Activated B cell treated with CpG ODN at 0.5 μM for 24 hours (primary cell): ENCODE measurements around the gene MAML3. TPM values are rescaled to one million over a fixed set of nuclear protein-coding genes. Genes with fewer than 3 reads are reported as not detected.

ENCODE experiments used
- ATAC-seq: fragments of 200-7000 bp; cut with Tn5 transposase; one replicate; pipeline ENCODE4 v1.10.0; 2021; ENCODE audit warnings: low read depth, mild to moderate bottlenecking, moderate library complexity
- CTCF ChIA-PET: fragments of 350-600 bp; sonication (Branson Sonifier 250); formaldehyde crosslinking; loops from one replicate; lab custom pipeline; 2021; ENCODE audit warnings: antibody characterized with exemption; lab: Charles Lee
- POLR2A ChIA-PET: fragments of 350-600 bp; sonication (Branson Sonifier 250); formaldehyde crosslinking; loops from one replicate; lab custom pipeline; 2021; ENCODE audit warnings: antibody characterized with exemption; lab: Charles Lee
- DNase-seq: peaks from one replicate; pipeline ENCODE4 v3.0.0; 2022
- H3K27ac Mint-ChIP-seq: one replicate; pipeline ENCODE4 v1.8.0; 2020; ENCODE audit warnings: mixed read lengths
- H3K27me3 Mint-ChIP-seq: one replicate; pipeline ENCODE4 v1.8.0; 2021; ENCODE audit warnings: mixed read lengths
- H3K36me3 Mint-ChIP-seq: one replicate; pipeline ENCODE4 v1.8.0; 2021; ENCODE audit warnings: low read depth, mixed read lengths
- H3K4me1 Mint-ChIP-seq: one replicate; pipeline ENCODE4 v1.8.0; 2021; ENCODE audit warnings: mixed read lengths
- H3K4me3 Mint-ChIP-seq: one replicate; pipeline ENCODE4 v1.8.0; 2020; ENCODE audit warnings: mild to moderate bottlenecking, mixed read lengths
- H3K9me3 Mint-ChIP-seq: one replicate; pipeline ENCODE4 v1.8.0; 2020; ENCODE audit warnings: mixed read lengths
- CTCF ChIP-seq: fragments of 200-600 bp; IDR thresholded peaks from one replicate; pipeline ENCODE4 v1.8.0; 2022; ENCODE audit warnings: antibody characterized with exemption, mild to moderate bottlenecking
- intact Hi-C: fragments of 100-400 bp; cut with micrococcal nuclease; formaldehyde crosslinking; loops from one replicate; pipeline ENCODE4 v1.15.1; 2024
- total RNA-seq: library from RNA; stranded (reverse); gene quantifications from 2 replicates; pipeline ENCODE4 v1.2.3, GENCODE V29; 2022

MAML3 gene
- total RNA-seq, 1 donor from 2014 or later: 2.6 TPM

DNA sequence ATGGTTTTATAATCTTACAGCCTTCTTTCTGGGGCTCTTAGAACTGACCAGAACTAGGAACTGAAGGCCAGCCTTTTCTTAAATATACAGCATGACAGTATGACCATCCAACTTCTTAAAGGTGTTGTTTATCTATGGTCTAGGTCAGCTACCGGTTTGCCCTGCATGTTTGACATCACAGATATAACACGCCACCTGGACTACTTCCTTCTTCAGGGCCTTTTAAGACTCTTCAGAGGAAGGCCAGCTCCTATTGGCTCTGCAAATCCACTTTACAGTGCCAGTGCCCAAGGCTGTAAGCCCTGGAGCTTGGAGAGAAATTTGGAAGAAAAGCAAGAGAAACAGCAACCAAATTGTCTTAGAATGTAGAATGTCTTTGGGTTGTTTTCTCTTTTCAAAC is 302.9 kb downstream of the MAML3 start:
- ATAC-seq: no peak
- Mint-ChIP-seq H3K36me3 (no peaks in the 10 kb centered on the region), H3K27me3 (no peaks in the 10 kb centered on the region), H3K4me1 (no peaks in the 10 kb centered on the region), H3K27ac (no peak overlapping the region), H3K9me3 (no peaks in the 10 kb centered on the region), H3K4me3 (no peak overlapping the region)
- no peak for DNase-seq
- POLR2A ChIA-PET: no interaction called here
- intact Hi-C loops: no loop called here
- no peak for TF ChIP-seq CTCF
- CTCF ChIA-PET: no interaction called here

GRCh38 chr4:139849219-139849618 is 304.8 kb downstream of the MAML3 start:
- intact Hi-C loops: no loop called here
- Mint-ChIP-seq H3K9me3 (no peaks in the 10 kb centered on the region), H3K4me3 (no peak overlapping the region), H3K4me1 (no peaks in the 10 kb centered on the region), H3K27ac (no peak overlapping the region), H3K27me3 (no peaks in the 10 kb centered on the region), H3K36me3 (no peaks in the 10 kb centered on the region)
- POLR2A ChIA-PET: no interaction called here
- no peak for TF ChIP-seq CTCF
- CTCF ChIA-PET: no interaction called here
- DNase-seq (no peak), ATAC-seq (no peak)

GRCh38 chr4:139848028-139848427 is 306.0 kb downstream of the MAML3 start:
- CTCF ChIA-PET: no interaction called here
- Mint-ChIP-seq H3K4me1 (no peaks in the 10 kb centered on the region), H3K4me3 (no peak overlapping the region), H3K27ac (no peak overlapping the region), H3K36me3 (no peaks in the 10 kb centered on the region), H3K9me3 (no peaks in the 10 kb centered on the region), H3K27me3 (no peaks in the 10 kb centered on the region)
- DNase-seq (no peak), ATAC-seq (no peak)
- POLR2A ChIA-PET: no interaction called here
- no peak for TF ChIP-seq CTCF
- intact Hi-C loops: no loop called here

DNA sequence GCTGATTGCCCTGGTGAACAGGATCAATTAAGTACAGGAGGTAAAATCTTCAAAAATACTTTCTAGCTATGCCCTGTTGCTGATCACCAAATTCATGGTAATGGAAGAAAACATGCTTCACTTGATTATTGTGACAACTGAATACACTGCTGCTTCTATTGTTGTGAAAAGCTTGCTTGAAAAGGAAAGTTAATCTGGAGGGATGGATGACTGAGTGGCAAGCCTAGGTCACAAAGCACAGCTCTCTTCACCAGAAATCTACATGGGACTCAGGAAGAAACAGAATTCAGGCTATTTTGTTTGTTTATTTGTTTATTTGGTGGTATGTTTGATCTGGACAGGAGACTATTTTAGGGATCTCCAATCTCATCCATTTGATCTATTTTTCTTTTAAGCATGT is 306.4 kb downstream of the MAML3 start:
- no peak for TF ChIP-seq CTCF
- H3K4me1 Mint-ChIP-seq: no peaks in the 10 kb centered on the region
- H3K4me3 Mint-ChIP-seq: no peak overlapping the region
- intact Hi-C loops: no loop called here
- no peak for ATAC-seq
- CTCF ChIA-PET: no interaction called here
- H3K9me3 Mint-ChIP-seq: no peaks in the 10 kb centered on the region
- H3K36me3 Mint-ChIP-seq: no peaks in the 10 kb centered on the region
- no peak for DNase-seq
- H3K27ac Mint-ChIP-seq: no peak overlapping the region
- POLR2A ChIA-PET: no interaction called here
- H3K27me3 Mint-ChIP-seq: no peaks in the 10 kb centered on the region

- no peak overlapping the region for H3K4me3 Mint-ChIP-seq
- H3K27ac Mint-ChIP-seq: no peak overlapping the region
- H3K27me3 Mint-ChIP-seq: no peaks in the 10 kb centered on the region
- no peaks in the 10 kb centered on the region for H3K9me3 Mint-ChIP-seq
- ChIA-PET CTCF (no interaction called here), POLR2A (no interaction called here)
- H3K4me1 Mint-ChIP-seq: no peaks in the 10 kb centered on the region
- ATAC-seq (no peak), DNase-seq (no peak)
- no peak for TF ChIP-seq CTCF
- no peaks in the 10 kb centered on the region for H3K36me3 Mint-ChIP-seq
- intact Hi-C loops: no loop called here
Observed at GRCh38 chr4:139846766-139847165, 307.2 kb downstream of the MAML3 start.
